PC-9 (cell line): ENCODE data around the gene SERPING1. TPM values are rescaled to one million over a fixed set of nuclear protein-coding genes. Genes with fewer than 3 reads are reported as not detected.

ENCODE experiments used
- BruUV-seq: library from RNA; stranded (reverse); fragments of 400-500 nt; replicated peaks from 2 replicates; lab custom pipeline; 2021; lab: Mats Ljungman, UMichigan
- CTCF ChIA-PET: fragments of 300-600 bp; sonication (Branson Sonifier 250); formaldehyde crosslinking; loops from one replicate; lab custom pipeline; 2022; ENCODE audit warnings: antibody characterized with exemption; lab: Charles Lee
- POLR2A ChIA-PET: fragments of 300-600 bp; sonication (Branson Sonifier 250); formaldehyde crosslinking; loops from one replicate; lab custom pipeline; 2022; ENCODE audit warnings: antibody characterized with exemption; ENCODE audit not compliant: unreplicated experiment; lab: Charles Lee
- DNase-seq, 2 experiments: peaks; one replicate each; pipeline versions ENCODE4 v3.0.0 to v3.0.0-alpha.2; 2015 to 2022; ENCODE audit warnings: mixed read lengths in 1 of 2
- H2AFZ ChIP-seq: fragments of 200-600 bp; sonication (generic); 2 replicates; pipeline ENCODE4 v1.8.1; 2017; ENCODE audit warnings: antibody characterized with exemption
- H3F3A ChIP-seq: fragments of 200-600 bp; sonication (generic); 2 replicates; pipeline ENCODE4 v1.8.1; 2017; ENCODE audit warnings: antibody characterized with exemption, mild to moderate bottlenecking, low read depth; ENCODE audit not compliant: insufficient read depth
- H3K27ac ChIP-seq: fragments of 200-600 bp; sonication (generic); 2 replicates; pipeline ENCODE4 v1.6.1; 2016; ENCODE audit warnings: mixed run types
- H3K27me3 ChIP-seq: fragments of 200-600 bp; sonication (generic); 2 replicates; pipeline ENCODE4 v1.6.1; 2016; ENCODE audit warnings: low read depth, mixed run types; ENCODE audit not compliant: insufficient read depth
- H3K36me3 ChIP-seq: fragments of 200-600 bp; sonication (generic); 2 replicates; pipeline ENCODE4 v1.6.1; 2016; ENCODE audit warnings: low read depth, mixed run types
- H3K4me1 ChIP-seq: fragments of 200-600 bp; sonication (generic); replicated peaks from 2 replicates; pipeline ENCODE4 v1.6.1; 2016; ENCODE audit warnings: mixed run types; ENCODE audit not compliant: insufficient read depth
- H3K4me2 ChIP-seq: fragments of 200-600 bp; sonication (generic); 2 replicates; pipeline ENCODE4 v1.6.1; 2017; ENCODE audit warnings: mixed run types
- H3K4me3 ChIP-seq: fragments of 200-600 bp; sonication (generic); 2 replicates; pipeline ENCODE4 v1.6.1; 2016; ENCODE audit warnings: mixed run types
- H3K79me2 ChIP-seq: fragments of 200-600 bp; sonication (generic); 2 replicates; pipeline ENCODE4 v1.6.1; 2017; ENCODE audit warnings: low read depth, mixed run types
- H3K9me2 ChIP-seq: fragments of 200-600 bp; sonication (generic); 2 replicates; pipeline ENCODE4 v1.8.1; 2017; ENCODE audit warnings: mild to moderate bottlenecking; ENCODE audit not compliant: insufficient read depth
- H3K9me3 ChIP-seq: fragments of 200-600 bp; sonication (generic); 2 replicates; pipeline ENCODE4 v1.8.1; 2016; ENCODE audit warnings: low read depth; ENCODE audit not compliant: insufficient read depth
- H4K20me1 ChIP-seq: fragments of 200-600 bp; sonication (generic); 2 replicates; pipeline ENCODE4 v1.8.1; 2017; ENCODE audit not compliant: insufficient read depth
- CTCF ChIP-seq: fragments of 200-600 bp; sonication (generic); conservative IDR thresholded peaks from 2 replicates; pipeline ENCODE4 v1.6.1; 2017; ENCODE audit warnings: mixed run types, antibody characterized with exemption, mild to moderate bottlenecking, moderate library complexity
- EZH2 ChIP-seq: fragments of 200-600 bp; sonication (generic); IDR thresholded peaks from 2 replicates; pipeline ENCODE4 v1.8.0; 2017; ENCODE audit warnings: antibody characterized with exemption, low read depth
- intact Hi-C: fragments of 100-400 bp; cut with micrococcal nuclease; formaldehyde crosslinking; loops from one replicate; pipeline ENCODE4 v1.10.0; 2022; ENCODE audit not compliant: unreplicated experiment
- total RNA-seq: library from RNA; stranded (reverse); gene quantifications from 2 replicates; pipeline ENCODE4 v1.2.3, GENCODE V29; 2021

Gene SERPING1
- total RNA-seq, 1 experiment from 2014 or later = 3.1 TPM

- no peaks in the 10 kb centered on the region for H3K36me3 ChIP-seq
- H3K9me3 ChIP-seq = no peaks in the 10 kb centered on the region
- H3K4me2 ChIP-seq = peak within 1 kb of the TSS; percentile 90
- no peaks in the 10 kb centered on the region for H3K27me3 ChIP-seq
- CTCF ChIA-PET = interaction anchor here (0.5 to 1.9 kb wide), 12 partner anchors 36 to 156 kb away, joined by 3 to 8 read pairs (median 4); no protein-coding TSS in a partner anchor
- no peaks in the 10 kb centered on the region for H3K9me2 ChIP-seq
- no peaks in the 10 kb centered on the region for H4K20me1 ChIP-seq
- H3K27ac ChIP-seq = no peak within 1 kb of the TSS
- H2AFZ ChIP-seq = peak within 1 kb of the TSS; percentile 97
- H3K4me1 ChIP-seq = peaks cover 24% of the 10 kb centered on the region
- H3F3A ChIP-seq = no peaks in the 10 kb centered on the region
- BruUV-seq = no TSS peak
- TF ChIP-seq CTCF = no peak
- TF ChIP-seq EZH2 = no peak
- intact Hi-C loops = loop anchor here (1.0 kb wide), 4 partner anchors 36 to 174 kb away; partner anchors contain the start of gene SELENOH
- H3K79me2 ChIP-seq = no peaks in the 10 kb centered on the region
- POLR2A ChIA-PET = interaction anchor here (0.6 to 0.7 kb wide), 2 partner anchors 72 to 233 kb away, joined by 4 to 6 read pairs; no protein-coding TSS in a partner anchor
- H3K4me3 ChIP-seq = peak within 1 kb of the TSS; percentile 89
- peak in 1 of 2 experiments; percentile 62 for DNase-seq
These were observed 29.8 kb upstream of the SERPING1 start, which contains the start of gene UBE2L6 for GRCh38 chr11:57567515-57568329. Gene UBE2L6 (minus strand): TSS chr11:57567672. CDS start chr11:57567611, 61 bp downstream.

GRCh38 chr11:57568330-57568766 lies 29.1 kb upstream of the SERPING1 start:
- no peaks in the 10 kb centered on the region for H3K36me3 ChIP-seq
- peak; percentile 47 to 85 for DNase-seq
- H3K27me3 ChIP-seq = no peaks in the 10 kb centered on the region
- no peaks in the 10 kb centered on the region for H3F3A ChIP-seq
- CTCF ChIA-PET = interaction anchor here (0.5 to 1.9 kb wide), 9 partner anchors 36 to 157 kb away, joined by 3 to 8 read pairs (median 4); no protein-coding TSS in a partner anchor
- no peaks in the 10 kb centered on the region for H4K20me1 ChIP-seq
- intact Hi-C loops = loop anchor here (1.0 kb wide), 2 partner anchors 73 to 173 kb away; partner anchors contain the start of gene SELENOH
- H3K9me2 ChIP-seq = no peaks in the 10 kb centered on the region
- peaks cover 24% of the 10 kb centered on the region for H3K4me1 ChIP-seq
- BruUV-seq = TSS peak; percentile 59
- H3K79me2 ChIP-seq = no peaks in the 10 kb centered on the region
- TF ChIP-seq EZH2 (no peak), CTCF (peak; percentile 96)
- no peaks in the 10 kb centered on the region for H3K9me3 ChIP-seq
- H3K4me2 ChIP-seq = peak overlapping the region; percentile 90
- POLR2A ChIA-PET = no interaction called here
- H3K27ac ChIP-seq = no peak overlapping the region
- peak overlapping the region; percentile 97; the same call in 1 of the 2 replicates for H2AFZ ChIP-seq
- peak overlapping the region; percentile 89; the same call in 1 of the 2 replicates for H3K4me3 ChIP-seq

- TF ChIP-seq CTCF (no peak), EZH2 (no peak)
- no peaks in the 10 kb centered on the region for H4K20me1 ChIP-seq
- H3K36me3 ChIP-seq = no peaks in the 10 kb centered on the region
- H3K27me3 ChIP-seq = no peaks in the 10 kb centered on the region
- CTCF ChIA-PET = interaction anchor here (0.7 to 1.2 kb wide), 2 partner anchors 68 to 323 kb away, joined by 3 to 5 read pairs; no protein-coding TSS in a partner anchor
- no TSS peak for BruUV-seq
- H3K9me3 ChIP-seq = no peaks in the 10 kb centered on the region
- no peak overlapping the region for H2AFZ ChIP-seq
- no peak overlapping the region for H3K4me2 ChIP-seq
- no peak overlapping the region for H3K27ac ChIP-seq
- H3K79me2 ChIP-seq = no peaks in the 10 kb centered on the region
- POLR2A ChIA-PET = no interaction called here
- no peak for DNase-seq
- H3K9me2 ChIP-seq = no peaks in the 10 kb centered on the region
- intact Hi-C loops = no loop called here
- H3F3A ChIP-seq = no peaks in the 10 kb centered on the region
- H3K4me1 ChIP-seq = peaks cover 16% of the 10 kb centered on the region
- no peak overlapping the region for H3K4me3 ChIP-seq
These were observed 25.9 kb upstream of the SERPING1 start for GRCh38 chr11:57571606-57572005.
